Activated CD4-positive, alpha-beta T cell treated with anti-CD3 and anti-CD28 coated beads for 4 hours (primary cell): Measurements from ENCODE around the gene ASCL1.

Source experiments
- DNase-seq, 2 donors: peaks; one replicate each; pipeline ENCODE4 v3.0.0-alpha.2; 2020

Gene ASCL1

GRCh38 chr12:102990419-102990818 is 32.9 kb downstream of the ASCL1 start:
- DNase-seq: no peak

GRCh38 chr12:102992297-102992696 is 34.8 kb downstream of the ASCL1 start:
- DNase-seq: no peak

- no peak for DNase-seq
Measured at GRCh38 chr12:102992720-102993119, 35.2 kb downstream of the ASCL1 start.

- DNase-seq: no peak
Measured at GRCh38 chr12:102993537-102993936, 36.1 kb downstream of the ASCL1 start.

- DNase-seq: no peak
Measured at GRCh38 chr12:102995372-102995771, 37.9 kb downstream of the ASCL1 start.
